ENCODE results near the gene ZNF764. TPM values are rescaled to one million over a fixed set of nuclear protein-coding genes. Genes with fewer than 3 reads are reported as not detected.

The ZNF764 gene
- total RNA-seq, 2 donors from 2014 or later, result 8.3 to 23.7 TPM

- intact Hi-C loops (cut with DNase I), result no loop called here
- Histone ChIP-seq H3K9me3 (no peaks in the 10 kb centered on the region), H3K4me3 (peak overlapping the region; percentile 35 to 77), H3K27ac (peak overlapping the region; percentile 63 to 96 (median 93)), H3K27me3 (no peaks in the 10 kb centered on the region), H3K36me3 (replicated peaks in 1 of 2; ENCODE audit: insufficient read depth in 1 of 2, low read depth in 2 of 2) (no peaks in the 10 kb centered on the region), H3K4me1 (peaks cover 19% of the 10 kb centered on the region)
- TF ChIP-seq CTCF (IDR thresholded peaks at IDR 0.05) (no peak), POLR2A (IDR thresholded peaks at IDR 0.05) (no peak)
- WGBS, 2 donors, result 11 to 15% methylated on average over 16 to 22 of the region's 22 CpGs
- DNase-seq (peak in 2 of 4 donors; percentile 28 to 35), ATAC-seq (peak; percentile 4)
These were observed 12.7 kb upstream of the ZNF764 start for GRCh38 chr16:30570636-30571444.

- H3K9me3 ChIP-seq, result no peaks in the 10 kb centered on the region
- DNase-seq (no peak), ATAC-seq (no peak)
- no peak overlapping the region for H3K4me3 ChIP-seq
- intact Hi-C loops (cut with DNase I), result no loop called here
- WGBS, 2 donors, result 88 to 89% methylated on average over 15 to 43 of the region's 44 CpGs
- H3K27ac ChIP-seq, result peak overlapping the region in 2 of 4 donors; percentile 14 to 94
- H3K36me3 ChIP-seq (replicated peaks in 1 of 2; ENCODE audit: insufficient read depth in 1 of 2, low read depth in 2 of 2), result no peaks in the 10 kb centered on the region
- TF ChIP-seq CTCF (IDR thresholded peaks at IDR 0.05) (no peak), POLR2A (IDR thresholded peaks at IDR 0.05) (no peak)
- H3K27me3 ChIP-seq, result no peaks in the 10 kb centered on the region
- peaks cover 19% of the 10 kb centered on the region for H3K4me1 ChIP-seq
These were observed 11.8 kb upstream of the ZNF764 start for GRCh38 chr16:30569746-30570635.

- Histone ChIP-seq H3K4me1 (peaks cover 19% of the 10 kb centered on the region), H3K4me3 (no peak overlapping the region), H3K36me3 (replicated peaks in 1 of 2; ENCODE audit: insufficient read depth in 1 of 2, low read depth in 2 of 2) (no peaks in the 10 kb centered on the region), H3K27ac (no peak overlapping the region), H3K9me3 (no peaks in the 10 kb centered on the region), H3K27me3 (no peaks in the 10 kb centered on the region)
- no peak for ATAC-seq
- intact Hi-C loops (cut with DNase I), result no loop called here
- DNase-seq, result no peak
- 86 to 92% methylated on average over 3 of the region's 3 CpGs for WGBS, 2 donors
- TF ChIP-seq POLR2A (IDR thresholded peaks at IDR 0.05) (no peak), CTCF (IDR thresholded peaks at IDR 0.05) (no peak)
These were observed 11.1 kb upstream of the ZNF764 start for GRCh38 chr16:30569281-30569680.

GRCh38 chr16:30567991-30568638 lies 9.9 kb upstream of the ZNF764 start:
- Histone ChIP-seq H3K27ac (peak overlapping the region in 2 of 4 donors; percentile 2 to 32), H3K27me3 (no peaks in the 10 kb centered on the region), H3K4me1 (peaks cover 19% of the 10 kb centered on the region), H3K36me3 (replicated peaks in 1 of 2; ENCODE audit: insufficient read depth in 1 of 2, low read depth in 2 of 2) (no peaks in the 10 kb centered on the region), H3K4me3 (no peak overlapping the region), H3K9me3 (no peaks in the 10 kb centered on the region)
- no peak for TF ChIP-seq CTCF (IDR thresholded peaks at IDR 0.05)
- no peak for TF ChIP-seq POLR2A (IDR thresholded peaks at IDR 0.05)
- 53 to 74% methylated on average over 6 of the region's 6 CpGs for WGBS, 2 donors
- ATAC-seq (no peak), DNase-seq (no peak)
- intact Hi-C loops (cut with DNase I), result no loop called here
